ENCODE results near the gene MSMO1.
"Not testable (repeated sequence)": the region's sequence is repeated elsewhere in the genome, so short reads cannot be mapped to it uniquely, and the experiment has no call there.

MSMO1 gene

DNA sequence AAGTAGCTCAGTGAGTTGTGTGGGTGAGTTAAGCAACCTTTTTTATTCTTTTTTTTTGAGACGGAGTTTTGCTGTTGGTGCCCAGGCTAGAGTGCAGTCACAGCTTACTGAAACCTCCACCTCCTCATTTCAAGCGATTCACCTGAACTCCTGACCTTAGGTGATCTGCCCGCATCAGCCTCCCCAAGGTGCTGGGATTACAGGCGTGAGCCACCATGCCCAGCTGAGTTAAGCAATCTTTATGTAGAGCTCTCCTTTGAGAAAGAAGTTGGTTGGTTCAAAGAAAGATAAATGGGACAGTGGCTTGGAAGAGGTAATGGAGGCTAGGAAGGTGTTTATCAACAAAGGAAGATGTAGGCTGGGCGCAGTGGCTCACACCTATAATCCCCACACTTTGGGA lies 3.2 kb downstream of the MSMO1 start:
- Mint-ChIP-seq H3K27me3 (no peaks in the 10 kb centered on the region), H3K9me3 (no peaks in the 10 kb centered on the region), H3K4me3 (no peak overlapping the region), H3K27ac (peak overlapping the region; percentile 71), H3K36me3 (peaks cover 20% of the 10 kb centered on the region), H3K4me1 (peaks cover 30% of the 10 kb centered on the region)
- DNase-seq (ENCODE audit: low spot score in 2 of 2): no peak
- no peak for ATAC-seq (ENCODE audit: low read depth)

DNA sequence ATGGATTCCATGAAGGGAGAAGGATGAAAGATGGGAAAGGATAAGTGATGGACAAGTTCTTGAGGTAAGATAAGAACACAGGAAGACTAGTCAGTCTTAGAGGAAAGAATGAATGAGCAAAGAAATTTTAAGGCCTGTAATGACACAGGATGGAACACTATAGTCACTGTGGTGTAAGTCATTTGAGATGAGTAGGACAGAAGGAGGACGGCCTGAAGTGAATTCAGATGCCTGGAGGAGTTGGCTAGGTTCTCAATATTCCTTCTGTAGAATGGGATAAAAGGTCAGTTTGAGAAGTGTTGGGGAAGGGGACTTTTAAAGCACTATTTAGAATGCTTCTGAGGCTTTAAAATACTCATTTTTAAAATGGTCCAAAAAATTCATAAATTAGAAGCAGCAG lies 3.9 kb downstream of the MSMO1 start:
- ATAC-seq (ENCODE audit: low read depth) (no peak), DNase-seq (ENCODE audit: low spot score in 2 of 2) (no peak)
- Mint-ChIP-seq H3K36me3 (peaks cover 20% of the 10 kb centered on the region), H3K4me3 (no peak overlapping the region), H3K27ac (peak overlapping the region; percentile 71), H3K4me1 (peaks cover 25% of the 10 kb centered on the region), H3K9me3 (no peaks in the 10 kb centered on the region), H3K27me3 (no peaks in the 10 kb centered on the region)

DNA sequence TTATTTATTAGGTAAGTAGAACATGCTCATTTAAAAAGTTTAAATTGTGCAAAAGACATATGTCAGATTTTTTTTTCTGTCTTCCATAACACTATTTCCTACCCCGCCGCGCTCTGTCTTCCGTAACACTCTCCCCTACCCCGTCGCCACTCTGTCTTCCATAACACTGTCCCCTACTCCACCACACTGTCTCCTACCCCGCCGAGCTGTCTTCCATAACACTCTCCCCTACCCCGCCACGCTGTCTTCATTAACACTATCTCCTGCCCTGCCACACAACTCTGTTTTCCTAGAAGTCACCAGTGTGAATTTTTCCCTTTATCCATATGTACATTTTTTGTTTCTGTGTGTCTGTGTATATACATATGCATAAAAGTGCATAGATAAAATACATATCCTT lies 4.4 kb downstream of the MSMO1 start:
- no peaks in the 10 kb centered on the region for H3K27me3 Mint-ChIP-seq
- no peak for ATAC-seq (ENCODE audit: low read depth)
- no peaks in the 10 kb centered on the region for H3K9me3 Mint-ChIP-seq
- H3K4me3 Mint-ChIP-seq: no peak overlapping the region
- peak overlapping the region; percentile 71 for H3K27ac Mint-ChIP-seq
- DNase-seq (ENCODE audit: low spot score in 2 of 2): no peak
- peaks cover 25% of the 10 kb centered on the region for H3K4me1 Mint-ChIP-seq
- H3K36me3 Mint-ChIP-seq: peaks cover 20% of the 10 kb centered on the region

DNA sequence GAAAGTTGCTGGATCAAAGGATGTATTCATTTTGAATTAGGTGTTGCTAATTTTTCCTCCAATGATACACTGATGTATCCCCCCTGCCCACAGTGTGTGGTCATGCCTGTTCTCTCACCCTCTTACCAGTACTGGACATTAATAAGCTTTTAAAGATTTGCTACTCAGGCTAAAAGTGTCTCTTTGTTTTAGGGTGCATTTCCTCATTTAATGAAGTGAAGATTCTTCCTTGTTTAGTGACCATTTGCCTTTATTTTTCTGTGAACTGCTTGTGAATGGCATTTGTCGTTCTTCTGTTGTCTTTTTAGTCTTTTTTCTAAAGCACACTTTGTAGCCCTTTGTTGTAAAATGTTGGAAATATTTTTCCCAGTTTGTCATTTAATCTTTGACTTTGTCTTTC lies 5.0 kb downstream of the MSMO1 start:
- ATAC-seq (ENCODE audit: low read depth) (no peak), DNase-seq (ENCODE audit: low spot score in 2 of 2) (no peak)
- Mint-ChIP-seq H3K27ac (peak overlapping the region; percentile 61), H3K27me3 (no peaks in the 10 kb centered on the region), H3K9me3 (no peaks in the 10 kb centered on the region), H3K4me1 (peaks cover 25% of the 10 kb centered on the region), H3K4me3 (no peak overlapping the region), H3K36me3 (peaks cover 22% of the 10 kb centered on the region)

DNA sequence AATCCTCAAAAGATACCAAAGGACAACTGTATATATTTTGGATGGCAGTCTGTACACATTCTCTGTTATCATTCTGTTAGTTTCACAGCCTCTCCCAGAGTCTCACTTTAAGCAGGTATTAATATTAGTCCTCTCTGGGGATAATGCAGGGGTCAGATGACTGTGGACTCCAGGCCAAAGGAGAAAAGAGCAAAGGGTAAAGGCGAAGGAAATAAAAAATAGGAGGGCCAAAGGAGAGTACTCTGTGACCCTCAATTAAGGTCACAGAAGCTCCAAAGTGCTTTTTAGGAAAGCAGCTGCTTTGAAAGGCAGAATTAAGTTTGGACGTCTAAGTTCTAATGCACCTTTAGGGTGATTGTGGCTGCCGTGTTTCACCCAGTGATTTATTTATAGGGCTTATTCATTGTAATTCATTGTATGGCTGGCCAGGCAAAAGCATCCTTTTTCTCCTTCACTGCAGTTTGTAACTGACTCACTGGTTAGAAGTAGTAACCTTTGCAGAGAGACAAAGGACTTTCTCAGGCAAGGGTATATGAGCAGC lies 7.8 kb downstream of the MSMO1 start:
- DNase-seq (ENCODE audit: low spot score in 2 of 2) (no peak), ATAC-seq (ENCODE audit: low read depth) (no peak)
- Mint-ChIP-seq H3K27ac (peak overlapping the region; percentile 36), H3K27me3 (no peaks in the 10 kb centered on the region), H3K36me3 (peaks cover 23% of the 10 kb centered on the region), H3K4me3 (no peak overlapping the region), H3K4me1 (peaks cover 23% of the 10 kb centered on the region), H3K9me3 (no peaks in the 10 kb centered on the region)

DNA sequence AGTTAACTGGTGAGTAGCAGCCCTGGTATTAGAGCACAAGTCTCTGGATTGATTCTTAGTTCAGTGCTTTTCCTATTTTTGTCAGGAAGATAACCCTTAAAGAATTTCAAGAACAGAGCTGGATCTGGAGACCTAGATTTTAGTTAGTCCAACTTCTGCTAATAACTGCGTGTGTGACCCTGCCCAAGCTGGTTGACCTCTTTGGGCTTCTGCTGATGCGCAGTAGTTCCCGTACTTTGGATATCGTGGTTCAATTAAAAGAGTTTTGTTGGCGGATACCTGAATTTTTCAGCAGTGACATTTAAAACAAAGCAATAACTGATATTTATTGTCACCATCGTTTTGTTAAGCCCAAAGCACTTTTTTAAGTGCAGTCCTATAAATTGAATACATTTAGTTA lies 9.3 kb downstream of the MSMO1 start:
- no peak for DNase-seq (ENCODE audit: low spot score in 2 of 2)
- no peaks in the 10 kb centered on the region for H3K27me3 Mint-ChIP-seq
- no peak overlapping the region for H3K27ac Mint-ChIP-seq
- peaks cover 17% of the 10 kb centered on the region for H3K36me3 Mint-ChIP-seq
- no peak overlapping the region for H3K4me3 Mint-ChIP-seq
- peaks cover 13% of the 10 kb centered on the region for H3K4me1 Mint-ChIP-seq
- no peak for ATAC-seq (ENCODE audit: low read depth)
- H3K9me3 Mint-ChIP-seq: no peaks in the 10 kb centered on the region

DNA sequence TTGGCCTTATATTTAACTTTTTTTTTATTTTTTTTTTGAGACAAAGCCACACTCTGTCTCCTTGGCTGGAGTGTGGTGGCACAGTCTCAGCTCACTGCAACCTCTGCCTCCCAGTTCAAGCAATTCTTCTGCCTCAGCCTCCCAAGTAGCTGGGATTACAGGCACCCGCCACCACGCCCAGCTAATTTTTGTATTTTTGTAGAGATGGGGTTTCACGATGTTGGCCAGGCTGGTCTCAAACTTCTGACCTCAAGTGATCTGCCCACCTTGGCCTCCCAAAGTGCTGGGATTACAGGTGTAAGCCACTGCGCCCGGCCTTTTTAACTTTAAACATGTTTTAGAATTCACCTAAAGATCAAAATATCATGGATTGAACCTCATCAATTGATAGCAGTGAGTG lies 14.9 kb downstream of the MSMO1 start:
- H3K27me3 Mint-ChIP-seq; H3K27ac Mint-ChIP-seq; H3K36me3 Mint-ChIP-seq; ATAC-seq (ENCODE audit: low read depth); H3K4me3 Mint-ChIP-seq; H3K9me3 Mint-ChIP-seq; DNase-seq (ENCODE audit: low spot score in 2 of 2); H3K4me1 Mint-ChIP-seq: not testable (repeated sequence)

DNA sequence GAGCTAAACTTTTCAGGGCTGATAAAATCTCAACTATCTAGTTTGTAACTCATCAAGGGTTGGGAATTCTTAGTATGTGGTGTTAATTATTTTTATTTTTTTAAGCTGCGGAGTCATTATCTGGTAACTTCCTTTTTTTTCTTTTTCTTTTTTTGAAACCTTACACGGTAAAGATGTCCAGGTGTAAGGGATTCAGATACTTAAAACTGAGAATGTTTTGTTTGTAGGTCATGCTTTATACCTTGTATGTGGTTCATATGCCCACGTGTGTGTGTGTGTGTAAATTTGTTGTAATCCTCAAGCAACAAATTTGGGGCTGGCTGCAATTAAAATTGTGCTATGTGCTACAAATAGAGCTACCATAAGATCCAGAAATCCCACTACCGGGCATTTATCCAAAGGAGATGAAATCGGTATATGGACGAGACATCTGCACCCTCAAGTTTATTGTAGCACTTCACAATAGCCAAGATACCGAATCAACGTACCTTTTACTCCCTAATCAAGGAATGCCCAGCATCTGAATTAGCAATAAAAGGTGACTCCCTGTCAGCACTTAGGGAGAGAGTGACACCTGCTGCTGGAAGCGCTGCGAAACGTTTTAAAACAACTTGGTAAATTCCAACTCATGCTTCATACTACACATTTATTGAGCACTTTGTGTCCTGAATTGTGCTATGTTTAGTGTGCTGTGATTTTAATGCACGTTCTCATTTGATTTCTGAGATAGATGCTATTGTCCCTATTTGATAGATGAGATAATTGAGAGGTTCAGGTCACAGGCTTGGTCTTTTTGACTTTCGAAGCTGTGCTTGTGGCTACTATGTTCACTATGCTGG lies 16.1 kb downstream of the MSMO1 start:
- DNase-seq (ENCODE audit: low spot score in 2 of 2): no peak
- Mint-ChIP-seq H3K36me3 (peaks cover 3% of the 10 kb centered on the region), H3K4me3 (no peak overlapping the region), H3K27ac (no peak overlapping the region), H3K9me3 (no peaks in the 10 kb centered on the region), H3K4me1 (no peaks in the 10 kb centered on the region), H3K27me3 (no peaks in the 10 kb centered on the region)
- no peak for ATAC-seq (ENCODE audit: low read depth)

DNA sequence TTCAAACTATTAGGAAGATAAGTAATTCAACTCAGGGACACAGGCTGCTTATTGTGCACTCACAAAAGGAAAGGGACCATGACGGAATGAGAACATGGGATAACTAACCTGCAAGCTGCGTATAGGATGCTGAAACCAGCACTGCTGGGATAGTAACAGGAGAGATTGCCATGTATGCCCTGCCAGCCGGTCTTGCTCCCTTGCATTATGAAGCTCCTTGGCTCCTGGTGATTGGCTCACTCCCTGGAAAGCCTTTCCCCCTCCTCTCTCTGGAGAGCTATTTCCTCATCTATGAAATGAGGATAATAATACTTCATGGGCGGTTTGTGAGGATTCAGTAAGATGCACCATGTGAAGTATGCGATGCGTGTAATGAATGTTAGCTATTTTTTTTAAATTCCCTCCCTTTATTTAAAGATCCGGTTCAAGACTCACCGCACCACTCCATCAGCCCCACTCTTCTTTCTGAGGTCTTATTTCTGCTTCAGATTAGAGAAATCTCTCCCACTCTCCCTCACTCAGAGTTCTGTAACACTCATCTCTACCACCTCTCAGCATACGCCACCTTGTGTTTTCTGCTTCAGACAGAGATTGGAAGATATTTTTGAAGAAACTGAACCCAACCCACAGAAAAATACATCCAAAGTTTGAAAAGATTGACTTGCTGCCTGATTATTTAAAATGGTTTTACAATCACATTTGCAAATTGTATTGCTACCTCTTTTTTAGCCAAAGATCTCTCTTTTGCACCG lies 18.4 kb downstream of the MSMO1 start:
- Mint-ChIP-seq H3K4me1 (no peaks in the 10 kb centered on the region), H3K9me3 (no peaks in the 10 kb centered on the region), H3K27ac (no peak overlapping the region), H3K36me3 (peaks cover 2% of the 10 kb centered on the region), H3K4me3 (no peak overlapping the region), H3K27me3 (no peaks in the 10 kb centered on the region)
- no peak for ATAC-seq (ENCODE audit: low read depth)
- DNase-seq (ENCODE audit: low spot score in 2 of 2): no peak

DNA sequence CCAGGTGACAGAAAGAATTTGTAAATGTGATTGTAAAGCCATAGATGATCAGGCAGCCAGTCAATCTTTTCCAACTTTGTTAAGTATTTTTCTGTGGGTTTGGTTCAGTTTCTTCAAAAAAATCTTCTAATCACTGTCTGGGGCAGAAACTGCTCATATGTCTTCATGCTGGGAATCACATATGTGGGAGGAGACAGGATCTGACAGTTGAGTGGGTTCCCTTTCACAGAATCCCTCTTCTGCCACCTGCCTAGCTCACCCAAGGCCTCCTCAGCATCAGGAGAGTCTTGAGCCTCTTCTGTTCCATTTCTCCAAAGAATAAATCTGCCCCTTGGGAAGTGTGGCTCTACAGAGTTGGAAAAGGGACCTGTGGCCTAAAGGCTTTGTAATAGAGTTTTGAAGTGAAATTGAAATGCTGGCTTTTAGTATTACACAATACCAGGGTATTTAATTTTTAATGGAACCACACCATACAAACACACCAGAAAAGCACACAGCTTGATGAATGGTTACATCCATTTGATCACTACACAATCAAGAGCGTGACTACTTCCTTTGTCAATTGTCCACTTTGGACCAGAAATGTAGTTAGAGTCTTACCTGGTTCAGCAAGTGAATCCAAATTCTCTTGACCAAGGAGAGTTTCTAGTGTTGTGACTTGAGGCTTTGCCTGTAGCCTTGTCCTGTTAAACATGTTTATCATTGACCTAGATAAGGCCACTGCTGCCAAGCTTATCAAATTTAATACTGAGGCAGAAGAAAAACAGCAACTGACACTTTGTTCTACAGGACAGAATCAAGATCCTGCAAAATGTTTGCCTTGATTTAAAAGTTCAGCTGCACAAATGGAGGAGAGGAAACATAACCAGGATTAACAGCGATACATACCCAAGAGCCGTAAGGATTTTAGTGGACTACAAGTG lies 20.4 kb downstream of the MSMO1 start:
- Mint-ChIP-seq H3K4me1 (no peaks in the 10 kb centered on the region), H3K36me3 (no peaks in the 10 kb centered on the region), H3K4me3 (no peak overlapping the region), H3K9me3 (no peaks in the 10 kb centered on the region), H3K27ac (no peak overlapping the region), H3K27me3 (peaks cover 5% of the 10 kb centered on the region)
- DNase-seq (ENCODE audit: low spot score in 2 of 2) (no peak), ATAC-seq (ENCODE audit: low read depth) (no peak)

DNA sequence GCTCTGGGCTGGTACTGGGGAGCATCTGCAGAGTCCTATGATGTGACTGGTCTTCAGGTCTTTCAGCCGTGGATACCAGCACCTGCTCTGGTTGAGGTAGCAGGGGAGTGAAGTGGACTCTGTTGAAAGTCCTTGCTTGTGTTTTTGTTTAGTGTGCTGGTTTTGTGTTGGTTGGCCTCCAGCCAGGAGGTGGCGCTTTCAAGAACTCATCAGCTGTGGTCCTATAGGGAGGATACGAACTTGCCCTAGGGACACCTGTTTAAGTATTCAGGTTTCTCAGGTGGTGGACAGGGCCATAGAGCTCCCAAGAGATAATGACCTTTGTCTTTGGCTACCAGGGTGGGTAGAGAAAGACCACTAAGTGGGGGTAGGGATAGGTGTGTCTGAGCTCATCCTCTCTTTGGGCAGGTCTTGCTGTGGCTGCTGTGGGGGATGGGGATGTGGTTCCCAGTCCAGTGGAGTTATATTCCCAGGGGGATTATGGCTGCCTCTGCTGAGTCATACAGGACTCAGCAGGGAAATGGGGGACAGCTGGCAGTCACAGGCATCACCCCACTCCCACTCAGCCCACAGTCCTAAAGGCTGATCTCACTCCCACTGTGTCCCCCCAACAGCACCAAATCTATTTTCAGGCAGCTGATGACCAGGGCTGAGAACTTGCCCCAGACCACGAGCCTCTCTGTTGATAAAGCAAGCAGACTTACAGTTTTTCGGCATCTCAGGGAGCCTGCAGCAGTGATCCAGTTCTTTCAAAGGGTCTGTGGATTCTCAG lies 24.1 kb downstream of the MSMO1 start:
- no peak overlapping the region for H3K4me3 Mint-ChIP-seq
- H3K9me3 Mint-ChIP-seq: no peaks in the 10 kb centered on the region
- H3K4me1 Mint-ChIP-seq: no peaks in the 10 kb centered on the region
- no peak overlapping the region for H3K27ac Mint-ChIP-seq
- ATAC-seq (ENCODE audit: low read depth) (no peak), DNase-seq (ENCODE audit: low spot score in 2 of 2) (no peak)
- peaks cover 7% of the 10 kb centered on the region for H3K27me3 Mint-ChIP-seq
- no peaks in the 10 kb centered on the region for H3K36me3 Mint-ChIP-seq

DNA sequence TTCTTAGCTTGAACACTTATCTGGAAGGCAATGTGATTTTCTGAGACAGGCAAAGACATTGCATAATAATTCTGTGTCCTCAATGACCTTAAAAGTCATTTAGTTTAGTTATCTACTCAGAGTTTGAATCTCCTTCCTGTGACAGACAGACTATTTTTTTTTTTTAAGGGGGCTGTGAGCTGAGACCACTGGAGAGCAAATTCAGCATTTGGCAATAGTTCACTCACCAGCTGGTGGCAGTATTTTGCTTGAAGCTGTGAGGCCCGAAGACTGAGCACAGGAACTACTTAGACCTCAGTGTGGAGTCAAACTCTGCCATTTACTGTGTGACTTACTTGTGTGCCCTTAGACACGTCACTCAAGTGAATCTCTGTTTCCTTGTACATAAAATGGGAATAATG lies 28.4 kb downstream of the MSMO1 start:
- no peaks in the 10 kb centered on the region for H3K36me3 Mint-ChIP-seq
- no peak for DNase-seq (ENCODE audit: low spot score in 2 of 2)
- H3K9me3 Mint-ChIP-seq: no peaks in the 10 kb centered on the region
- no peak for ATAC-seq (ENCODE audit: low read depth)
- H3K27me3 Mint-ChIP-seq: peaks cover 16% of the 10 kb centered on the region
- H3K4me3 Mint-ChIP-seq: no peak overlapping the region
- H3K27ac Mint-ChIP-seq: no peak overlapping the region
- no peaks in the 10 kb centered on the region for H3K4me1 Mint-ChIP-seq

DNA sequence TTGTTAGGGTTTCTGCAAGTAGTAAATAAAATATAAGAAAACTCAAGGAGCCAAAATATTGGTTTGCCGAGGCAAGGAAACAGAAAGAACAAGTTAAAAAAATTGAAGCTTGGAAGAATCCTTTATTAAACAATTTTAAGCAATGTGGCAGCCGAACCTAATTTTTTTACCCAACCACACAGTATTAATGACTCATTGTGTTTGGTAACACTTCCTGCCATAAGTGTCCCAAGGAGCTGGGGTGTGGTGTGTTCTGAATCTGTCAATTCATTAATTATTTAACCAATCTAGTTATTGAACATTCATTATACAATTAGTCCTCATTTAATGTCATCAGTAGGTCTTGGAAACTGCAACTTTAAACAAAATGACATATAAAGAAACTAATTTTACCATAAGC lies 32.0 kb downstream of the MSMO1 start:
- ATAC-seq (ENCODE audit: low read depth) (no peak), DNase-seq (ENCODE audit: low spot score in 2 of 2) (no peak)
- H3K9me3 Mint-ChIP-seq: no peaks in the 10 kb centered on the region
- H3K4me3 Mint-ChIP-seq: no peak overlapping the region
- H3K27me3 Mint-ChIP-seq: peaks cover 17% of the 10 kb centered on the region
- H3K36me3 Mint-ChIP-seq: no peaks in the 10 kb centered on the region
- H3K4me1 Mint-ChIP-seq: no peaks in the 10 kb centered on the region
- H3K27ac Mint-ChIP-seq: no peak overlapping the region
